Activated CD8-positive, alpha-beta memory T cell treated with anti-CD3 and anti-CD28 coated beads, Interleukin-2, amount 50 U/mL, for 24 hours (primary cell): ENCODE measurements around the gene RNASEH1.
"Not testable (repeated sequence)": the region's sequence is repeated elsewhere in the genome, so short reads cannot be mapped to it uniquely, and the experiment has no call there.

Experiments used
- DNase-seq: peaks from one replicate; pipeline ENCODE4 v3.0.0-alpha.2; 2020; ENCODE audit errors: extremely low read depth

RNASEH1 gene

DNA sequence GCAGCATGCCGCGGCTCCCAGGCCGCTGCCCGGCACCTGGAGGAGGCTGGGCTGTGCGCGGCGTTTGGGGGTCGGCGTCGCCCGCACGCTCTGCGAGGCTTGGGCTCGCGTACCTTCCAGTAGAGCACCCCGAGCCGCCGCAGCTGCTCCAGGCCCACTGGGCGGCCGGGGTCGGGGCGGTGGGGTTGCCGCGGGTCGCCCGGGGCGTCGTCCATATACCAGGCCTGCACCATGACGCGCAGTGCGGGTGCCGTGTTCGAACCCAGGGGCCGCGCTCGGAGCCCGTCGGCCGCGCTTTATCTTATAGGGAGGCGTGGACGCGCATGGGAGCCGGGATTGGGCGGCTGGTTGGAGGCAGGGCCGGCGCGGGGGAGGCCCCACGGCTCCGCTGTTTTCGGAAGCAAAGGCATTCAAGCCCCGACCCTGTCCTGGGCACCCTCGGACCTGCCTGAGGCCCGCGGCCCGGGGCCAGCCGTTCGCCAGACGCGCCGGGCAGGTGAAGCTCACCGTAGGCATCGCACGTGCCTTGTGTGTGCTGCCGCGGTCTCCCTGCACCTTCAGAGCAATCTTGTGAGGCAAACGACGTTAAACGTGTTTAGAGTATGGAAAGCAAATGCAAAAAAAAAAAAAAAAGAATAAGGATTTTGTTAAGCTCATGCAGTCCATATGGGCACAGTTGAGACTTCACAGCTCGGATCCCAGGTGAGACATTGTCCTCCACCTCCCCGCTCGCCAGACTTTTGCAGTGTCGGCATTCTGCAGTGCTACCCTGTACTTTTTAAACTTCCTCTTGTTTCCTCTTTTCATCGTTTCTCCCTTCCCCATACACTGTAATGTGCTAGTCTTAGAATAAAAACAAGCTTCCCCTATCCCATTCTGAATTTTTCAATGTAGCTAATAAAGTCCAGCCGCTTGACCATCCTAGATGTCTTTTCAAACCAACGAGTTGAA, 38.6 kb downstream of the RNASEH1 start, which contains the start of gene ADI1:
TSS of gene ADI1 (minus strand) at position 277 of the 951 bp plus-strand sequence. CDS start at position 233, 44 bp downstream.
- DNase-seq, result peak; percentile 53

DNA sequence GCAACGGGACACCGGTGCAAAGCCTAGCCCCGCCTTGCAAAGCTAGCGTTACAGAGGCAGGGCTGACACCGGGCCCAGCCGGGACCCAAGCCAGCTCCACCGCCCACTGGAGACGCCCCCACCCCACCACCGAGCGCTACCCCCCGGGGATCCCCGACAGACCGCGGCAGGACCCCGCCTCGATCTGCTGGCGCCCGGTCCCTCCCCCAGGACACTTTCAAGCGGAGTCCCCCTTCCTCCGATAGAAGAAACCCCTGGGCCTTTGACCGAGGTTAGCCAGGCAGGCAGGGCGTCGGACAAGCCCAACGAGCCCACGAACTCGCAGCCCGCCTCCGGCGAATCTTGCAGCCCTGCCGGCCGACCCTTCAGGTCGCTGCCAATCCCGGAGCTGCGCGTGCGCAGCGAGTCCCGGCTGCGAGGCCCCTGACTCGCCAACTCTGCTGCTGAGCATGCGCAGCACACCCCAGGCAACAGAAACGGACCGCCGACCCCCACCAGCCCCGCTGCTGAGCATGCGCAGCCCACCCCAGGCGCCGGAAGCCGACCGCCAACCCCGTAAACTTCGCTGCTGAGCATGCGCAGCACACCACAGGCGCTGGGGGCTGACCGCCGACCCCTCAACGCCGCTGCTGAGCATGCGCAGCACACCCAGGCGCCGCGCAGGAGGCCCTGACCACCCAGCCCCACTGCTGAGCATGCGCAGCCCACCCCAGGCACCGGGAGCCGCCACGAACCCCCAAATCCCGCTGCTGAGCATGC, 39.5 kb downstream of the RNASEH1 start:
- peak; percentile 94 for DNase-seq

- no peak for DNase-seq
These were observed 40.1 kb downstream of the RNASEH1 start for GRCh38 chr2:3517948-3518495.

DNA sequence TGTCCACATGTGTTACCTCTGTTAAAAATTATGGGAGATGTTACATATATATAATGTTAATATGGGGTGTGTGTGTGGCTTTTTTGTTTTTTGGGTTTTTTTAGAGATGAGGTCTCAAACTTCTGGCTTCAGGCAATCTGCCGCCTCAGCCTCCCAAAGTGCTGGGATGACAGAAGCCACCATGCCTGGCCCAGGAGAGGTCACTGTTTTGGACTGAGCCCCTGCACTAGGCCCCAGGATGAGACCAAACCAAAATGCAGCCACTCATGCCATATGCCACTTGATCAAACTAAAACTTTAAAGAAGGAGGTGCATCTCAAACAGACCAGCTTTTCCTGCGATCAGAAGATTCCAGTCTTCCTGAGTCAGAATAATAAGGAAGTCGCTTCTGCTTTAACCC, 41.3 kb downstream of the RNASEH1 start:
- DNase-seq, result no peak

DNA sequence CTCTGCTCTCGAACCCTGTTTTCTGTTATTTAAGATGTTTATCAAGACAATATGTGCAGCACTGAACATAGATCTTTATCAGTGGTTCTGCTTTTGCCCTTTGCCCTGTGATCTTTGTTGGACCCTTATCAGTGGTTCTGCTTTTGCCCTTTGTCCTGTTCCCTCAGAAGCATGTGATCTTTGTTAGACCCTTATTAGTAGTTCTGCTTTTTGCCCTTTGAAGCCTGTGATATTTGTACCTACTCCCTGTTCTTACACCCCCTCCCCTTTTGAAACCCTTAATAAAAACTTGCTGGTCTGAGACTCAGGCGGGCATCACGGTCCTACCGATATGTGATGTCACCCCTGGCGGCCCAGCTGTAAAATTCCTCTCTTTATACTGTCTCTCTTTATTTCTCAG, 42.7 kb downstream of the RNASEH1 start:
- not testable (repeated sequence) for DNase-seq

GRCh38 chr2:3513026-3513810, 44.9 kb downstream of the RNASEH1 start:
- no peak for DNase-seq

DNA sequence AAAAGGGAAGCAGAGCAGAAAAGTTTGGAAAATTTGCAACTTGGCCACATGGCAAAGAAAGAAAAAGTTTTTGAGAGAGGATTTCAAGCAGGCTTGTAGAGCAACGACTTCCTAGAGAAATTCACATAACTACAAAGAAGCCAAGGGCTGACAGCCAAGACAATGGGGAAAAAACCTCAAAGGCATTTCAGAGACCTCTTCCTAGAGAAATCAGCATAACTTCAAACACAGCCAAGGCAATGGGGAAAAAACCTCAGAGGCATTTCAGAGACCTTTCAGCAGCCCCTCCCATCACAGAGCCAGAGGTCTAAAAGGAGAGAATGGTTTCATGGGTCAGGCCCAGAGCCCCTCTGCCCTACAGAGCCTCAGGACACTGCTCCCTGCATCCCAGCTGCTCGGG, 46.0 kb downstream of the RNASEH1 start:
- no peak for DNase-seq

DNA sequence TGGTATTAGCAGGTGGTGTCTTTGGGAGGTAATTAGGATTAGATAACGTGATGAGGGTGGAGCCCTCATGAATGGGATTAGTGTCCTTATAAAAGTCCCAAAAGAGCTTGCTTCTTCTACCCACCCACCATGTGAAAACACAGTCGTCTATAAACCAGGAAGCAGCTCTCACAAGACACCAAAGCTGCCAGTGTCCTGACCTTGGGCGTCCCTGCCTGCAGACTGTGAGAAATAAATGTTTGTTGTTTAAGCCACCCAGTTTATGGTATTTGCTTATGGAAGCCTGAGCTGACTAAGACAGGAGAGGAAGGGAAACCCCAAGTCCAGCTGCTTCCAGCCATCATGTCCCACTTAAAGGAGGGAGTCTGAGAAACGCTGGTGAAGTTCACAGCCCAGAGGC, 52.4 kb downstream of the RNASEH1 start:
- DNase-seq, result no peak

- no peak for DNase-seq
These were observed 53.4 kb downstream of the RNASEH1 start for GRCh38 chr2:3504741-3505140.

- no peak for DNase-seq
These were observed 54.6 kb downstream of the RNASEH1 start for GRCh38 chr2:3503483-3503882.

- DNase-seq, result no peak
These were observed 55.1 kb downstream of the RNASEH1 start for GRCh38 chr2:3503046-3503445.

DNA sequence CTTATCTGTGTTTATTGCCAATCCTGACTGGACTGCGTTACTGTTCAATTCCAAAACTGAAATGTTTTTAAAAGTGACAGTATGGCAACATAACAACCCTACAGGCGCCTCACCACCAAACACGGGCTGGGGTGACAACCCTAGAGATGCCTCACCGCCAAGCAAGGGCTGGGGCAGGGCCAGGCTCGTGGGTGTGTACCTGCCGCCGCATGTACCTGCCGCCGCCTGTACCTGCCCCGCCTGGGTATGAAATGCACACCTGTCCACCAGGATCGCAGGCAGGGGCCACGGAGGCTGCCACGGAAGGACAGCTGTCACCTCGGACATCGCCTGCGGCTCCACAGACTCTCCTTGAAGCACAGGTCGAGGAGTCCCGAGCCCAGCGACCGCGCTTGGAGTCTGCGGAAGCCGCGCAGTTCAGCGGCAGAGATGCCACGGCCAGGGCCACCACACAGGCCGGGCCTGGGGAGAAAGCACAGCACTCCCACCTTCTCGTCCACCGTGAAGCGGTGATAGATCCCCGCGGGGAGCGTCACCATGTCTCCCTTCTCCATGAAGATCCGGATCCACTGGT, 57.7 kb downstream of the RNASEH1 start:
- no peak for DNase-seq

GRCh38 chr2:3498783-3499394, 59.2 kb downstream of the RNASEH1 start:
- DNase-seq, result no peak

DNA sequence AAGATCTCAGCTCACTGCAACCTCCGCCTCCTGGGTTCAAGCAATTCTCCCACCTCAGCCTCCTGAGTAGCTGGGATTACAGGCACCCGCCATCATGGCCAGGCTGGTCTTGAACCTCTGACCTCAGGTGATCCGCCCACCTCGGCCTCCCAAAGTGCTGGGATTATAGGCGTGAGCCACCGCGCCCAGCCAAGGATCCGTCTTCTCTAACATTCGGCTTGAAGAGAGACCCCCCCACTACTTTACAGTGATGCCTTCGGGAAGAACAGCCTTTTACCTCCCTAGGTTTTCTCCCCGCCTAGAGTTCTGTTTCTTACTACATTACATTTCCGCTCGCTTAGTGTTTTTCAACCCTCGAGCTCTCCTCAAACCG, 61.4 kb downstream of the RNASEH1 start:
- DNase-seq, result not testable (repeated sequence)
